ENCODE results near the gene DEPDC5.

DNA sequence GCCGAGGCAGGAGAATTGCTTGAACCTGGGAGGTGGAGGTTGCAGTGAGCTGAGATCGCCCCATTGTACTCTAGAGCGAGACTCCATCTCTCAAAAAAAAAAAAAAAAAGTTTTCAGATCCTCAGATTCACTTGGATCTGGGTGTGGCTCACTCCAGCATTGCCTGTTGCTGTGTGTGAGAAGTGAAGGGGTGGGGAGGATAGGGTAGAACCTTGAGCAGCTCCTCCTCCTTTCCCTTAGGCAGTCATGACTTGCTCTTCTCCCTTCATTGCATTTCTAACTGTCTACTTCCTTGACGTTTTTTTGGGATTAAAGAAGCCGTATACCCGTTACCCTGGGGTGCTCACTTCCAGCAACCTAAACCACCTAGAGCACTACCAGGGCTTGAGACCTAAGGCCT lies 127.4 kb downstream of the DEPDC5 start:
- TF ChIP-seq CTCF (IDR thresholded peaks at IDR 0.05; ENCODE audit: borderline replicate concordance, extremely low read depth, low read length, poor library complexity, severe bottlenecking) (no peak), EZH2 (IDR thresholded peaks at IDR 0.05; ENCODE audit: borderline replicate concordance, low read depth, low read length, severe bottlenecking) (no peak)

All from DND-41 (cell line).